HL-60 (cell line): ENCODE data around the gene POU2F1.

Source experiments
- DNase-seq, 2 experiments: peaks; one replicate each; pipeline ENCODE4 v3.0.0-alpha.2; 2010 to 2020; ENCODE audit warnings: low read depth in 1 of 2, low spot score in 1 of 2
- H3K27ac ChIP-seq: fragments of 250-450 bp; sonication (Bioruptor Pico); replicated peaks from 2 replicates; pipeline ENCODE4 v1.5.1; 2020; ENCODE audit warnings: mild to moderate bottlenecking, moderate library complexity
- H3K27me3 ChIP-seq: fragments of 250-450 bp; sonication (Bioruptor Pico); 2 replicates; pipeline ENCODE4 v1.5.1; 2021; ENCODE audit warnings: mild to moderate bottlenecking, moderate library complexity; ENCODE audit not compliant: insufficient read depth, poor library complexity, severe bottlenecking
- H3K4me3 ChIP-seq: replicated peaks from 2 replicates; pipeline ENCODE4 v1.5.1; 2011; ENCODE audit warnings: mild to moderate bottlenecking, control low read depth, low read length; ENCODE audit not compliant: insufficient read depth
- CTCF ChIP-seq: IDR thresholded peaks from one replicate; pipeline ENCODE4 v1.5.1; 2011; ENCODE audit warnings: low read length, control low read depth, inconsistent platforms; ENCODE audit not compliant: insufficient read depth
- GABPA ChIP-seq: IDR thresholded peaks from 2 replicates; pipeline ENCODE4 v1.6.1; 2012; ENCODE audit warnings: low read depth
- POLR2AphosphoS5 ChIP-seq: IDR thresholded peaks from 2 replicates; pipeline ENCODE4 v1.6.1; 2012; ENCODE audit warnings: low read depth
- REST ChIP-seq: IDR thresholded peaks from 2 replicates; pipeline ENCODE4 v1.6.1; 2012; ENCODE audit warnings: low read depth; ENCODE audit not compliant: insufficient replicate concordance
- SPI1 ChIP-seq: IDR thresholded peaks from 2 replicates; pipeline ENCODE4 v1.6.1; 2012; ENCODE audit warnings: low read depth, mild to moderate bottlenecking, borderline replicate concordance

The POU2F1 gene

GRCh38 chr1:167219194-167219593 lies 1.5 kb upstream of the POU2F1 start:
- no peak for TF ChIP-seq SPI1
- no peak for TF ChIP-seq POLR2AphosphoS5
- TF ChIP-seq GABPA: no peak
- TF ChIP-seq REST: no peak
- no peak for TF ChIP-seq CTCF
- Histone ChIP-seq H3K27ac (peak overlapping the region; percentile 97), H3K27me3 (no peaks in the 10 kb centered on the region), H3K4me3 (peak overlapping the region; percentile 82)
- DNase-seq: no peak

- Histone ChIP-seq H3K27ac (peak overlapping the region; percentile 97), H3K27me3 (no peaks in the 10 kb centered on the region), H3K4me3 (peak overlapping the region; percentile 82)
- TF ChIP-seq GABPA: peak; percentile 36; the same call in 1 of the 2 replicates
- peak; percentile 83; the same call in 1 of the 2 replicates for TF ChIP-seq POLR2AphosphoS5
- TF ChIP-seq REST: no peak
- peak; percentile 11; the same call in 1 of the 2 replicates for TF ChIP-seq SPI1
- DNase-seq: peak; percentile 47 to 88
Measured at GRCh38 chr1:167219646-167220536, 795 bp upstream of the POU2F1 start.

GRCh38 chr1:167221126-167221737 lies 546 bp downstream of the POU2F1 start:
- TF ChIP-seq CTCF (no peak), GABPA (no peak), REST (no peak), POLR2AphosphoS5 (no peak), SPI1 (no peak)
- H3K4me3 ChIP-seq: peak overlapping the region; percentile 73
- H3K27me3 ChIP-seq: no peaks in the 10 kb centered on the region
- no peak for DNase-seq
- peak overlapping the region; percentile 95 for H3K27ac ChIP-seq
